ENCODE data around the gene FRMD6.

The FRMD6 gene

GRCh38 chr14:51651388-51652167 lies at the start of gene FRMD6:
Gene FRMD6, plus strand, starts transcription at chr14:51651910. Its CDS starts 37,927 bp downstream, at chr14:51689837.
- peak; percentile 85 for DNase-seq

- DNase-seq = no peak
These were observed 49.4 kb upstream of the FRMD6 start for GRCh38 chr14:51602310-51602709.

GRCh38 chr14:51603495-51603894 lies 48.2 kb upstream of the FRMD6 start:
- DNase-seq = no peak

GRCh38 chr14:51604073-51604472 lies 47.6 kb upstream of the FRMD6 start:
- DNase-seq = no peak

DNA sequence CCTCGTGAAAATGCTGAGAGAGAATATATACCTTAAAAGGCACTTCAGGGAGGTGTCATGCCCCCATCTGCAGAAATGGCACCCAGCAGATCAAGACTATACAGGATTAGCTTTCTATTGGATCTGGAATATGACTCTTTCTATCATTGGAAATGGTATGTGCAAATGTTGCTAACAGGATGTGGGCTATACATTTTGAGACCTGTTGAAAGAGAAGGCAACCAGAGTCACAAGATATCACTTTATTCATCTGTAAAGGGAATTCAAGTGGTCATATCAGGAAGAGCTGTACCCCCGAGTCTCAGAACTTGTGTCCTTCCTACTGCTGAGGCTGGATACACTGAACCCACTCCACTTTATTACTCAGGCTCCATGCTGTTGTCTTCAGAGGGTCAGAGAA lies 46.1 kb upstream of the FRMD6 start:
- no peak for DNase-seq

- DNase-seq = no peak
These were observed 44.0 kb upstream of the FRMD6 start for GRCh38 chr14:51607711-51608110.

DNA sequence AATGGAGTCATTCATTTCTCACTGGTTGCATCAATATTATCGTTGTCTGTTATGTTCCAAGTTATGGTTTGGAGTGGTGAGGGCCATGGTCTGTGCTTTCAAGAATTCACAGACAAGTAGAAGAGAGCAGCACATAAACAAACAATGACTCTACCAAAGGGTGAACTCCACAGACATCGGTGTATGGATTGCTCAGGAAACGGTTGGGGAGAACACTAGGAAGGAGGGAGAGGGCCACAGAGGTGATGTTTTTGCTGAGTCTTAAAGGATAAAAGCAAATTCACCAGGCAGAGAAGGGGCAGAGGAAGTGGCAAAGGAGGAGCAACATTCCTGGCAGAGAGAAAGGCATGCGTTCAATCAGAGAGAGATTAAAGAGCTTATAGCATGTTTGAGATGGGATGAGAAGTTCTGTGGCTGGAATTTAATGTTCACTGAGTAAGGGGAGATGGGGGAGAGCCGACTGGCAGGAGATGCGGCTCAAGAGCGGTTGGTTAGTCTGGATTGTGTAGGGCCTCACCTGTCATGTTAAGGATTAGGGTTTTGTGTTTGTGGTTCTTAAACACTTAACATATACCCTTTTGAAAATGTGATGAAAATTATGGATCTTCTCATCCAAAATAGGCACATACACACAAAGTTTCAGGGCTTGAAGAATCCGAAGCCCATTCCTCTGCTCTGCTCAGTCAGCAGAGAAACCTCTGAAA lies 42.3 kb upstream of the FRMD6 start:
- DNase-seq = no peak

- DNase-seq = no peak
These were observed 41.8 kb upstream of the FRMD6 start for GRCh38 chr14:51609955-51610283.

DNA sequence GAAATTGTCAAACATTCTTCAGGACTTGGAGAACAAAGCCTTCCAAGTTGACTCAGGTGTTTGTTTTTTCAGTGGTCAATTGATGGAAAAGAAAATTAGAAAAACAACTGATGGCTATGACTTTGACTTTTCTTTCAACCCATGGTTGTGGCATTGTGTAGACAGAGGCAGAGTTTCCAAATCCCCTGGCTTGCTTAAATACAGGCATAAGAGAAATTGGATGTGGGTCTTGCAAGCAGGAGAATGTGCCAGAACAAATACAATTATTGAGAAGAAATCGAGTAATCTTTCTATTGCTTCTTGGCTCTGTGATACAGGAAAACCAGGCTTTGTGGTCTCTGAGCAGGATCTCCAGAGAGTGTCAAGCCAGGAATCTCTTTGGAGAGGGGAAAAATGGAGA lies 40.9 kb upstream of the FRMD6 start:
- DNase-seq = no peak

- no peak for DNase-seq
These were observed 39.3 kb upstream of the FRMD6 start for GRCh38 chr14:51612449-51612848.

GRCh38 chr14:51613416-51613815 lies 38.3 kb upstream of the FRMD6 start:
- DNase-seq = no peak

DNA sequence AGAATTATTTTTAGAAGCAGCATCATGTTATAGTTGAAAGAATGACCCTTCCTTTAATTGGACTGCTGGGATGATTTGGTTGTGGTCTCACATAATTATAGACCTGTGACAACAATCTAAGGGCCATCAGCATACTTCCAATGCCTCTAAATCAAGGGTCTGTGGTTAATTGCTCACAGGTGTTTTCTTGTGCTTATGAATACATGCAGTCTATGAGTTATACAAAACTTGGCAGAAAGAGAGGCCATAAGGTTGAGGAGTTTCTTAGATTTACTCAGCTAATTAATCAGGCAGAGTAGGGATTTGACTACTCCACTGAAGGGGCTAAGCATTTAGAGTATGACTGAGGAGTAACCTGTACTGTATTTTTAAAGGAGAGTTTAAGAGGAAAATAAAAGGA lies 37.0 kb upstream of the FRMD6 start:
- DNase-seq = peak; percentile 99

DNA sequence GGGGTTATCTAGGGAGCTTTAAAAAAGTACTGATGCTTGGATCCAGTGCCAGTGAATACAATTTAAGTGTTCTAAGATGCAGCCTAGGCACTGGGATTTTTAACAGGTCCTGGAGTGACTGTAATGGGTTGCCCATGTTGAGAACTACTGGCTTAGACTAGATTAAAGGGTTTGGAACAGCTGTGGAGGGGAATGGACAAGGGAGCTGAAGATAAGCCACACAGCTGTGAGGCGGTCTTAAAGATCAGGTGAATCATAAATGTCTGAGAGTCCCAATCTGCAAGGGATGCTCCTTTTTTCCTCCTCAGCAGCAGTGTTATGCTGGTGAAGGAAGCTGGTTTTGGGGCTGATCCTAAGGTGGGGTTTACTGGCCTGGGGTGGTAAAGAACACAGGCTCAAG lies 35.5 kb upstream of the FRMD6 start:
- DNase-seq = no peak

- DNase-seq = no peak
These were observed 34.8 kb upstream of the FRMD6 start for GRCh38 chr14:51616724-51617409.

DNA sequence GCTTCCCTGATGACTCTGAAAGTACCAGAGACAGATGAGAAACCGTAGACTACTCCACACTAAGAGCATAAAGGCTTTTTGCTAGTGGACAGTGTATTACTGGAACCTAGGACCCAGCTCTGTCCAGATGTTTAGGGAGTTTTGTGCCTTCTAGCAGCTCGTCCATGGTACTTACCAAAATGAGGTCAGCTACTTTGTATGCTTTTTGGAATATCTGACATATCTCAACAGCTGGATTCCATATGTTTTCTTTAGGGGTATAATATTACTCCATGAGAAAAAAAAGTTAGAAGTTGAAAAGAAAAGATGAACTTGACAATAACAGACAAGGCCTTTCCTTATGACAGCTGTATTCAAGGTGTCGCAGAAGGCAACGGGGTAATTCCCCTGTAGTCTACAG lies 32.1 kb upstream of the FRMD6 start:
- no peak for DNase-seq

DNA sequence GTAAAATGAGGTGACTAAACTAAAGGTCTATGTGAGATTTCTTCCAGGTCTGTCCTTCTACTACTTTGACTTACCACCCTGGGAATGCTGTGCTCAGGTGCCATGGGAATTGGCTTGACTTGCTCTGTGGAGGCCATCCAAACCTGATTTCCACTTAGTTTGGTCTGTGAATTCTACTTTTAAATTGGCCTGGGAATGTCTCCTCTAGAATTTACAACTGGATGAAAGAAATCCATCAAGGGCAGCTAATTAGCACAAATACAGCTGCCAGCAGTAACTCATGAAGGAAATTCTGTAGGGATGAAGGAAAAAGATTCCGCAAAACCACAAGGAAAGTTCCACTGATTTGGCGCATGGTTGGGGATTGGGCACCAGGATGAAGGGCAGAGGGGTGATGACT lies 31.7 kb upstream of the FRMD6 start:
- no peak for DNase-seq

DNA sequence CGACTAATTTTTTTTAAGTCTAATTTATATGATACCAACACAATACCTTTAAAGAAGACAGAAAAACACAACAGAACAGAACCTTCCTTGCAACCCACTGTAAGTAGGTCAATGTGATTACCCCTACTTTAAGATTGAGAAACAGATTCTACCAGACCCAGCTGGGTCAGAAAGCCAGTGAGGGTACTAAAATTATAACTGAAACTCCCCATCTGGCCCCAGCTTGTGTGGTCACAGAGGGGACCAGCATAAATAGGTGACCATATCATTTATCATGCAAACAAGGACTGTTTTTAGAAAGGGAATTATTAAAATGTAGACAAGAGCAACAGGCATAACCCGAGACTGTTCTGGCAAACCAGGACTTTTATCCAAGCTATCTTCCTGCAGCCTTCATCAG lies 30.1 kb upstream of the FRMD6 start:
- no peak for DNase-seq

DNA sequence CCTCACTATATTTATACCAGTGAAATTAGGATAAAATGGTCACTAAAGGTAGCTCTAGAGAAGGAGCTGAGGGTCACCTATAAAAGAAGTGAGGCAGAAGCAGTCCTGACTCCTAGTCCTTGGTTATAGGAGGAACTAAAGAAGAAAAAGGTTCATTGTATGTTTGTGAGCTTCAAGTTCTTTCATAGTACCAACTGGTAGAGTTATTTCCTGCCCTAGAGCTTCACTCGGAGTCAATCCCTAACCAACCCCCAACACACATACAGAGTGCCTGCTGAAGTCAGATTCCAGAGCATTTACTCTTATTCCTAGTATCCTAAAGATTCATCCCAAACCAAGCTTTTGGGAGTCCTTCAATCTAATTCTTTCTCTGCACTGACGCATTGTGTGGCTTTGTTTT lies 29.3 kb upstream of the FRMD6 start:
- no peak for DNase-seq

- DNase-seq = no peak
These were observed 26.6 kb upstream of the FRMD6 start for GRCh38 chr14:51624955-51625569.

DNA sequence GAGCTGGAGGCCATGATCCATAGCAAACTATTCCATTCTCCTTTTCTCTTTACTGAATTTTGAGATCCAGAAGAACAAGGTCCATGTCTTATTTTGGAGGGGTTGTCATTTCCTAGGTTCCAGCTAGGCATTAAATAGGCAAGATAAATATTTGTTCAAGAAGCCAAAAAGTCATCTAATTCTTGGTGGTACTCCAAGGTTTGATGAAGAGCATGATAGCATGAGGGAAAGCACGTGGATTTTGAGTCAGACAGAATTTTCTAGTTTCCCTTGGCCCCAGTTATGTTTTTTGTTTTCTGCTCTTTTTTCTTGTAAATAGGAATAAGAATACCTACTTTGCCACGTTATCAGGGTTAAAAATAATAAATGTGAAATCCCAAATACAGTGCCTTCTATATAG lies 25.5 kb upstream of the FRMD6 start:
- DNase-seq = no peak

GRCh38 chr14:51626788-51627187 lies 24.9 kb upstream of the FRMD6 start:
- DNase-seq = no peak

- no peak for DNase-seq
These were observed 24.4 kb upstream of the FRMD6 start for GRCh38 chr14:51627313-51627712.

DNA sequence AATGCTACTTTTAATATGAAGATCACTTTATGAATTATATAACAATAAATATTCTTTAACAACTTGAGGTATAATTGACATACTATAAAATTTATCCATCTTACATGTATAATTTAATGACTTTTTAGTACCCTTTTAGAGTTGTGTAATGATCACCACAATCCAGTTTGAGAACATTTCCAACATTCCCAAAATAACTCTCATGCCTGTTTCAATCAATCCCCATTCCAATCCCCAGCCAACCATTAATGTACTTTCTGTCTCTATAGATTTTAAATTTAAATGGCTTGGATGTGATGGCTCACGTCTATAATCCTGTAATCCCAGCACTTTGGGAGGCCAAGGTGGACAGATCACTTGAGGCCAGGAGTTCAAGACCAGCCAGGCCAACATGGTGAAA lies 23.5 kb upstream of the FRMD6 start:
- no peak for DNase-seq

DNA sequence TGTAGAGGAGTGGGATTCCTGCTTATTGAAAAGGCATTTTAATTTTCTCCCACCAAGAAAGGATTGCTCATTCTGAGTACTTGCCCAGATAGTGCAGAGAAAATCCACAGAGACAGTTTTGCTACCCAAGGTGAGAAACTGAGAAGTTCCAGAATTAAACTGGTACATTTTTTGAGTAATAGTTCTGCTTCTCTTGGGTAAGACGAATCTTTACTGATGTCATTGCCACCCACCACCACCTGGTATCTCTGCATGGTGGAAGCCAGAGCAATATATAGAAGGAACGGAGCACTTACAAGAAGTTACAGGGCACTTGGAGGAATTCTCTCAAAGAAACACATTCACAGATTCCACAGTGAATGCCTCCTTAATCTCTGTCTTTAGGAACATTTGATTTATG lies 20.7 kb upstream of the FRMD6 start:
- no peak for DNase-seq

Measured in DMS79 (cell line).